NB4 (cell line): ENCODE measurements around the gene EGR1.

Experiments
- CTCF ChIP-seq: IDR thresholded peaks from one replicate; pipeline ENCODE4 v1.5.1; 2012; ENCODE audit warnings: low read depth, low read length
- MAX ChIP-seq: IDR thresholded peaks from 2 replicates; pipeline ENCODE4 v1.6.1; 2011; ENCODE audit warnings: low read depth, low read length
- POLR2A ChIP-seq: IDR thresholded peaks from 2 replicates; pipeline ENCODE4 v1.6.1; 2011; ENCODE audit warnings: mild to moderate bottlenecking; ENCODE audit not compliant: insufficient read length; ENCODE audit errors: extremely low read depth

- TF ChIP-seq POLR2A, result no peak
- TF ChIP-seq CTCF, result no peak
- no peak for TF ChIP-seq MAX
These were observed 40.2 kb upstream of the EGR1 start for GRCh38 chr5:138425079-138425478.
